AML-193 (cell line): Measurements from ENCODE around the gene C5orf34.
"Not testable (repeated sequence)": the region's sequence is repeated elsewhere in the genome, so short reads cannot be mapped to it uniquely, and the experiment has no call there.

Experiments used
- DNase-seq, 2 experiments: peaks; one replicate each; lab custom pipeline; 2025; lab: John Stamatoyannopoulos, UW

The C5orf34 gene, protein sequence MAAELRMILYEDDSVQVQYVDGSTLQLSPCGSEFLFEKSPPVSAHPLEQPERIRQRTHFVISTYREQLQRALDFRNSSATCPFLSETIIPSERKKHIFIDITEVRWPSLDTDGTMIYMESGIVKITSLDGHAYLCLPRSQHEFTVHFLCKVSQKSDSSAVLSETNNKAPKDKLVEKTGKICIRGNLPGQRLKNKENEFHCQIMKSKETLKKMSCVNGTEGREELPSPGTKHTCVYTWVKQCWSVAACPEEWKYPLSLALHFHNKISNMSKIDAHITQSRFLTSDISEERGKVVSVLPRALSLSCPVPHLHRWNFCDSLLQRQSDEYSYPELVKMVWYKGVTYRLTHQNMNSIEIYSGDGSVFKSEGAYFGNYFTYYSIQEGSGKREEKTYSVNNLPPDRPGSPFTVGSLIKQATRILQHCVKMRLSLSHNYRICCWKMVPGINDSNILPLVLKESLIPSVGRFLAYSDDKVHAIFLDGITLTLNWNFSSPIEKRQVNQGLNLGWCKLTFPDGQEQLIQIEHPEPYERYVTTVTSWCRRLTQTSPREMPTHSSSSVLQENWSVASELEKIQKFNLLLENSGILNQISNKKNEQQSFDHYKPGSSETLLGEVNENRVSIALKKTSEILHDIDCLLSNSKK

DNA sequence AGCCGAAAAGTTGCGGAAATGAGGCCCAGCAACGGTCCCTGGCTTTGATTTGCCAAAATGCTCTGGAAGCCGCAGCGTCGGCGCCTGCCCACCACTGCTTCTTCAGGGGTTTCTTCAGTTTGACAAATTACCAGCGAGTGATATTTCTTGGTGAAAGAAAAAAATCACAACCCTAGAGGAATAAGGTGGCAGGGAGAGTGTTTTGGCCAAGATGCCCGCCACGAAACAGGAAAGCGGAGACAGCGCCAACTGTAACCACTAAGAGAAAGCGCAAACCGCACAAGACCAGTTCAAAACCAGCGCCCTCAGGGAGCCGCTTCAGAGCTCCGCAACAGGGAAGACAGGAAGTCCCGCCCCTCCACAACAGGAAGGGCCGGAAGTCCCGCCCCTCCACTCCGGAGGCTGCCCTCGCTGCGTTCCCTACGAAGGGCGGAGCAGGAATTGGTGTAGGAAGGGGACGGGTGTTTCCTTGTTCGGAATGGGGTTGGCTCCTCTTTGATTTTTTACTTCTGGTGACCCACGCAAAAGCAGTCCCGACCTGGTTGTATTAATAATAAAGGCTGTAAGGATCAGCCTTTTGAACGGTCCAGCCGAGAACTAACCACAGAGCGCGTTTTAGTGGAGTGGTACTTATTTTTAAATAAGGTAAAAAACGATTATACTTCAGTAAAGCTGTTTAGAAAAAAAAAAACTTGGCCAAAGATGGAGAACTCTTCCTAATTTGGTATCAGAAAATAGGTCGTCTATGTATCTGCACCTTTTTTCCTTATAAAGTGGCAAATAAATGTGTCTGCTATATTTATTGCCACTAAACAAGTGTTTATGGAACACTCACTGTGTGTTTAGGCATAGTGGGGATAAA is at the start of gene C5orf34:
TSS of gene C5orf34 (minus strand) at position 333 of the 862 bp plus-strand sequence. CDS start 5,809 bp downstream, outside the sequence.
- DNase-seq: peak; percentile 84 to 90

DNA sequence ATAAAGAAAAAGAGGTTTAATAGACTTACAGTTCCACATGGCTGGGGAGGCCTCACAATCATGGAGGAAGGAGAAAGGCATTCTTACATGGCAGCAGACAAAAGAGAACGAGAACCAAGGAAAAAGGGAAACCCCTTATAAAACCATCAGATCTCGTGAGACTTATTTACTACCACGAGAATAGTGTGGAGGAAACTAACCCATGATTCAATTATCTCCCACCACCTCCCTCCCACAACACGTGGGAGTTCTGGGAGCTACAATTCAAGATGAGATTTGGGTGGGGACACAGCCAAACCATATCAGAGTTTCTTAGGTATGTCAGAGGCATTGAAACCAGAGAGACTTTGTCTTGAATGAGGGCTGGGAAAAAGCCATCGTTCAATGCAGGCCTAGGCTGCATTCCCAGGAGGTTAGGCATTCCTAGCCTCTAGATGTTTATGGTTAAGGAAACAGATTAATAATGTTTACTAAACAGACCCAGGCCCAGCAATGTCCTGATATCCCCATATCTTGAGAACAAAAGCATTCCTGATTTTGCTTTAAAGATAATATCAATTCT is 49.4 kb upstream of the C5orf34 start:
- no peak for DNase-seq

DNA sequence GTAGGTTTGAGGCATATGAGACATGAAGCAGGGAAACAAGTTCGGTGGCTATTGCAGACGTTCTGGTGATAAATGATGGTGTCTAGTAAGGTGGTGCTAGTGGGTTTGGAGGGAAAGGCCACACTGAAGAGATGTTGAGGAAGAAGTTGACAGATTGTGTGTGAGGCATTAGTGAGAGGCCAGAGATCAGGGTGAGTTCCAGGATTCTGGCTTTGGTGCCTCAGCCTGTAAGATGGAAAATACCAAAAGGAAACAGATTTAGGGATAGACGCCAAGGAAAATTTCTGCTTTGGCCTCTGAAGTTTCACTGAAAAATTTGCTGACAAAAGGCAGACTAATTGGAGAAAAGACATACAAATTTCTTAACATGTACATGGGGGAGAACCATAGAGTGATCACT is 48.4 kb upstream of the C5orf34 start:
- no peak for DNase-seq

DNA sequence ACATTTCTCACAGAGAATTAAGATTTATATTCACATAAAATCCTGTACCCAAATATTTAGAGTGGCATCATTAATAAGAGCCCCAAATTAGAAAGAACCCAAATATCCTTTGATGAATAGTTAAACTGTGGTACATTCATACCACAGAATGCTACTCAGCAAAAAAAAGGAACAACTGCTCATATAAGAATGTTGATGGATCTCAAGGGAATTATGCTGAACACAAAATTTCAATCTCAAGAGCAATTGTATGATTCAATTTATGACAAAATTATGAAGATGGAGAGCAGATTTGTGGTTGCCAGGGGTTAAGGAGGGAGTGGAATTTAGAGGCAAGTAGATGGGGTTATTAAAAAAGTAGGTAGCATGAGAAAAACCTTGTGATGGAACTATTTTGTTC is 46.4 kb upstream of the C5orf34 start:
- DNase-seq: no peak

DNA sequence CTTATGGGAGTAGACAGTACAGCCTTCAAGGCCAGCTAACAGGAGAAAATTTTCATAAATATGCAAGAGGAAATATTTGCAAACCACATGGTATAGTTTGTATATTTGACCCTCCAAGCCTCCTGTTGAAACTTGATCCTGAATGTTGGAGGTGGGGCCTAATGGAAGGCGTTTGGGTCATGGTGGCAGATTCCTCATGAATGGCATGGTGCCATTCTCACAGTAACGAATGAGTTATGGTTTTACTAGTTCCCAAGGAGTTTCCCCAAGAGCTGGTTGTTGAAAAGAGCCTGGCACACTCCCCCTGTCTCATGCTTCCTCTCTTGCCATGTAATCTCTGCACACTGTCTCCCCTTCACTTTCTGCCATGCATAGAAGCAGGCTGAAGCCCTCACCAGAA is 45.2 kb upstream of the C5orf34 start:
- DNase-seq: no peak

DNA sequence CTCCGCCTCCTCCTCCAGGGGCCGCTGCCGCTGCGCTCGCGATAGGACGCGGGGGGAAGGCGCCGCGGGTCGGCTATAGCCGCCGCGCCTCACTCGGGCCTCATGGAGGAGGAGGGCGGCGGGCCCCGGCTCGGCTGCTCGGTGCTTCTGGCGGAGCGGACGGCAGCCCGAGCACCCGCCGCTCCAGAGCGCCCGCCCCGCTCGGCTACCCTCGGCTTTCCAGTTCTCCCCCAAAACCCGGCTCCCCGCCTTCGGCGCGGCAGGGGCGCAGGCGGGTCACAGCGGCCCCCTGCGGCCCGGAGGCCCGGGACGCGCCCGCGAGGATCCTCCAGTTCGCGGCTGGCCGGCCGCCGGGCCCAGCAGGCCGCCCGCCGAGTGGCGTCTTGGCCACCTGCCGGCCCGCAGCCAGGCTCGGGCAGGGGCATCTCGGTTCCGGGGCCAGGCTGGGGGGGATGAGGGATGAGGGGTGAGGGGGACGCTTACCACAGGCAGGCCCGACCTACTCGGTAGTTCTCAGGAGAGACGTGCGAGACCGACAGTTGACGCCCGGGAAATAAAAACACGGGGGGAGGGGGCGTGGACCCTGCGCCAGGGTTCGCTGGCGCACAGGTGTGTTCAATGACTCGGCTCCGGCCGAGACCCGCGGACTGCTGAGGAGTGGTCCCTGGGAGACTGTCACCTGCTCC is 42.1 kb upstream of the C5orf34 start, which contains the start of gene PAIP1:
TSS of gene PAIP1 (minus strand) at position 221 of the 686 bp plus-strand sequence. CDS start 231 bp downstream, outside the sequence.
- DNase-seq: peak; percentile 61 to 68

DNA sequence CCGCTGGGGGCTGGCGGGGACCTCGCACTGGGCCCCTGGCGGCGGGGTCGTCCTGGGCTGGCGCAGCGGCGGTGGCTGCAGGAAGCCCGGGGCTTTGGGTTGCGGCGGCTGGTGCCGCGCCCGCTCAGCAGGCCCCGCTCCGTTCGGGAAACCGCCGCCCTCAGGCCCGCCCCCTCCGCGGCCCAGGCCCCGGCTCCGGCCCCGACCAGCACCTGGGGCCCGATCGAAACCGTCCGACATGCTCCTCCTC is 41.6 kb upstream of the C5orf34 start:
- DNase-seq: not testable (repeated sequence)

DNA sequence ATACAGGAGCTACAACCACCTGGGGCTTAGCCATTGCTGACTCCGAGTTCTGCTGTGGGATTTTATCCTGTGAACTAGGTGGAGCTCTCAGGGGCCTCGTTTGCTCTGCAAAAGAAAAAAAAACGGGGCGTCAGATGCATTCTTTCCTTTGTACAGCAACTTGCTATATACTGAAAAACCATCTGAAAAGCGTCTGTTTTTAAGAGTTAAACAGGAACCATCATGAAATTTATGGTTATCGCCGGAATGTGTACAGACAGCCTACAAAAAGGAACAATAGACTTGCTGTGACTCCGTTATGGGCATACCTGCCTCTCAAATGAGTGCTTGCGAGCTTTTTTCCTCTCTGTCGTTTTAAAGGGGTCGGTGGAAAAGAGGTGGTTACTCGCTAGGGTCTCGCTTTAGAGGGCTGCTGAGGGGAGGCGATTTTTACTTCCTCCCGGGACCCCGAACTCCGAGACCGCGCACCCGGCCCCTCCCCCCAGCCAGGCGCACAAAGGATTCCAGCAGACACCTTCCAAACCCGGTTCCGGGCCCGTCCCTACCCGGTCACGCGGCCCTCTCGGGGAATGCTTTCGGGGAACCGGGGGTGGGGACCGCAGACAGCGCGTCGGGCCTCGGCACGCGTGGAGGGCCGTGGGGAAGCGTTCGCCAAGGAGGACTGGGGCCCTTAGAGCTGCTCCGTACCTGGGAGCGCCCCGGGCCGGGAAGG is 41.1 kb upstream of the C5orf34 start:
- DNase-seq: peak; percentile 21 to 36

DNA sequence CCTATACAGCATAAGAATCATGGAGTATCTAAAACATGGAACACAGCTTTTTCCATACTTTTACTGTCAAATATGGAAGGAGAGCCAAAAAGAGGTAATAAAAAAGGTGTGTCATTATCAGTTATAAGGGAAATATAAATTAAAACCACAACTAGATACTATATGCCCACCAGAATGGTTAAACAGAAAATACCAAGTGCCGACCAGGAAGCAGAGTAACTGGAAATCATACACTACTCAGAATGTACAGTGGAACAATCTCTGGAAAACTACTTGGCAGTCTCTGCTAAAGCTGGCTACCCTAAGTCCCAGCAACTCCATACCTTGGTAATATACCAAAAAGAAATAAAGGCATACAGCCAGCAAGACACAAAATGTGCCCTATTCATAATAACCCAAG is 39.5 kb upstream of the C5orf34 start:
- DNase-seq: no peak

DNA sequence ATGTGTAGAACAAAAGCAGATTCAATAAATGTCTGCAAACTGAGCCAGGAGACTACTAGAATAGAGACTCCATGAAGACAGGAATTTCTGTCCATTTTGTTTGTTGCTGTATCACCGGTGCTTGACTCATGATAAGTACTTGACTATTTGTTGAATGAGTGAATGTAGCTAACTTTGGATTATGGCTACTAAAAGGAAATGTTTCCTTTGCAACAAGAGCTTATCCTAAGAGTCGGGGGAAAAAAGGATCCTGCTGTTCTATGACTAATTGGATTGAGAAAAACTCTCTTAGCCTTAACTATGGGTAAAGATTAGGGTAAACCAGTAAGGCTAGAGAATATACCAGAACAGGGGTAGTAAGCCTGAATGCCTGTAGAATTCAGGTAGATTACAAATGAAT is 38.4 kb upstream of the C5orf34 start:
- DNase-seq: no peak

DNA sequence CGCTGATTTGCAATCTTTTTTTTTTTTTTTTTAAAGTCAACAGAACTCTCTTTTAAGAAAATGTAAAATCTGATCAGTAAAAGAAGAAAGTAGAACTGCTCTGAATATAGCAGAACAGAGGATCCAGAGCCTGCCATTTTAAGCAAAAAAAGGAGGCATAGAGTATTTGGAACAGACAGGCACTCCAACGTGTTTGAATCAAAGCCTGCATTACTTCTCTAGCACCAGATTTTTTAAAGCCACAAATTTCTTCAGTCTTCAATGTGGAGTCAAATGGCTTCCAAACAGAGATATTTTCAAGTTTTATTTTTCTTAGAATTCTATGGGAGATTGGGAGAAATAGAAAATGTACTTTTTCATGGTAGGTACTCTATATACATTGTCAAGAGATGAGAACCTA is 36.8 kb upstream of the C5orf34 start:
- no peak for DNase-seq

DNA sequence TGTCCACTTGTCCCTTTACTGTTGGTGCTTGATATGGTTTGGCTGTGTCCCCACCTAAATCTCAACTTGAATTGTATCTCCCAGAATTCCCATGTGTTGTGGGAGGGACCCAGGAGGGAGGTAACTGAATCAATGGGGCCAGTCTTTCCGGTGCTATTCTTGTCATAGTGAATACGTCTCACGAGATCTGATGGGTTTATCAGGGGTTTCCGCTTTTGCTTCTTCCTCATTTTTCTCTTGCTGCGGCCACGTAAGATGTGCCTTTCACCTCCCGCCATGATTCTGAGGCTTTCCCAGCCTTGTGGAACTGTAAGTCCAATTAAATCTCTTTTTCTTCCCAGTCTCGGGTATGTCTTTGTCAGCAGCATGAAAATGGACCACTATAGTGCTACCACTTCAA is 34.3 kb upstream of the C5orf34 start:
- DNase-seq: not testable (repeated sequence)

DNA sequence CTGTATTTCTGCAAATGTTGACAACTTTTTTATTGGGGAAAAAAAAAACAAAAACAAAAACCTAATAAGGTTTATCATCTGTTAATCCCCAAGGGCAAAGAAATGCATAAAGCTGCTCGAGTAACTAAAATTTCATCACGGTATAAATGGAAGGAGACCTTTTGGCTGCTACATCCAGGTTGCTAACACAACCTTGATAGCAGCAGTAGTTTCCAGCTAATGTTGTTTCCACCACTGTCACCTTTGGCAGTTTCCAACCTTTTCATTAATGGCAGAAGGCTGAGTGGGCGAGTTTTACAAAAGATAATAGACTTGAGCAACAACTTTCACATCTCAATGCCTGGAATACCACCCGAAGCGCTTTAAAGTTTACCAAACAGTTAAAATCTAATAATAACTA is 33.4 kb upstream of the C5orf34 start:
- no peak for DNase-seq

DNA sequence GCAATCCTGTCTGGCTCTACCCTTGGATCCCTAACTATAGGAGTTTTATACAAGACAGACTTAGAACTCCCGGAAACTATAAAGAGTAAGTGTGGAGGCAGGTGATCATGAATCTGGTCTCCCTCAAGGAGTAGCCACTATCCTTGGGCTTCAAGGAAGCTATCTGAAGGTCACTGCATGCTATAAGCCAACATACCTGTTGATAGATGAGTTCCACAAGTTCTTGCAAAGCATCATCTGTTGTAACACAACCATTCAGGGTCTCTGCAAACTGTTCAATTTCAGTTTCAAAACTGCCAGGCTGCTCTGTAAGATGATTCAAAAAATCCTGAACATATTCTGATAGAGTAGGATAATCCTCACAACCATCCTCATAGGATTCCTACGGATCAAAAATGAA is 32.6 kb upstream of the C5orf34 start:
- DNase-seq: no peak

DNA sequence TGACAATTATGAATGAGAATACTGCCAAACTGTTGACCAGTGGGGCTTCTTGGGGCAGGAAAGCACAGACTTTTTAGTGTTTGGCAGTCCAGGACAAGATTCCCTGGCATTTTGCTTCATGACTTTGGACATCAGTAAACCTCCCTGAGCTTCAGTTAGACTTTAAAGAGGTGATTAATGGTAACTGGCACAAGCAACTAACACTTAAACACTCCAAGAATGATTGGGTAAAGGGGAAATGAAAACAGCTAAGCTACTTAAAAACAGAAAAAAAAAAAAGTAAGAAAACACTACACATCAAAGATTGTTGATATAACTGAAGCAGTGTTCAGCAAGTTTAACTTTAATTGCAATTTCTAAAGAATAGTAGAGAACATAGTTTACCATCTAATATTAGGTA is 28.5 kb upstream of the C5orf34 start:
- DNase-seq: no peak

DNA sequence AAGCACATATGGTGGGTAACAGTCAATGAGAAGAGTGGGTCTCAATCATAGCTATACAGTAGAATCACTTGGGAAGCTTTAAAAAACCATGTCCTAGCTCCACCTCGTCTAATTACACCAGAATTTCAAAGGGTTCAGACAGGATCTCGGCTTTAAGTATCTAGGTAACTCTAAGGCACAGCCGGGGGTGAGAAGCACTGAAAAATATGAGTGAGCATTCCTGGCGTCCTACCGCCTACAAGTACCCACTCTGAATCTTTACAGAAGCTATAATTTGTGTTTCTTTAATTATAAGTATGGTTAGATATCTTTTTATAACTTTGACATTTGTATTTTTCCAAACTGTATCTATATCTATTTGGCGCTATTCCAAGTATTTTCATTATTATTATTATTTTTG is 25.8 kb upstream of the C5orf34 start:
- DNase-seq: no peak

DNA sequence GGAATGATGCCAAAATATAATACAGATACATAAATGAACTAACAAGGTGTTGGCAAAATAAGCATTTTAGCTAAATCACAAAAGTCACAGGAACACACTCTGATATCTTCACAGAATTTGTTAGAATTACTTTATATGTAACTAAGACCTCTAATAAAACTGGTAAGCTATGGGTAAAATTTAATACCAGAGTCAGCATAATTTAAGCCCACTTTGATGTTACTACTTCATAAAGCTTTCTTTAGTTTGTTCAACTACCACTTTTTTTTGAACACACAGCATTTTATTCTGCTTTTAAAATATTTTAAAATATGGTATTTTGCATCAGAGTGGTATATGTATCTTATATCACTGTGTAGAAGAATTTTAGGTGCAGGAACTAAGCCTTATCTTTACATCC is 22.0 kb upstream of the C5orf34 start:
- DNase-seq: no peak

DNA sequence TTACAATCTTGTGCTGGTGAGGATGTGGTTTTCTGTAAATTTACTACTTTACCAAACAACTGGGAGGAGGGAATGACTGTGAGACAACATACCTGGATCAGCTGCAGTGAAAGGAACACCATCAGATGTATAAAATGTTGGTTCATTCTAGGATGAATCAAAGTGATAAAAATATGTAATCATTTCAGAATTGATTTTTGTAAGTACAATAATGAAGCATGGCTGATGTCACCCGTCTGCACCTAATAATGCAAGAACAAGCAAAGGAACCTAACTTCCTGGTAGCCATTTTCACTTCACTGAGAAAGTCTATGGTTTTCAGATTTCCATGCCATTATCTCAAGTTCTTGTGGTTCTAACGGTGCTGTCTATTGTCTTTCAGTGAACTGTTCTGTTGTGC is 18.7 kb upstream of the C5orf34 start:
- DNase-seq: no peak

DNA sequence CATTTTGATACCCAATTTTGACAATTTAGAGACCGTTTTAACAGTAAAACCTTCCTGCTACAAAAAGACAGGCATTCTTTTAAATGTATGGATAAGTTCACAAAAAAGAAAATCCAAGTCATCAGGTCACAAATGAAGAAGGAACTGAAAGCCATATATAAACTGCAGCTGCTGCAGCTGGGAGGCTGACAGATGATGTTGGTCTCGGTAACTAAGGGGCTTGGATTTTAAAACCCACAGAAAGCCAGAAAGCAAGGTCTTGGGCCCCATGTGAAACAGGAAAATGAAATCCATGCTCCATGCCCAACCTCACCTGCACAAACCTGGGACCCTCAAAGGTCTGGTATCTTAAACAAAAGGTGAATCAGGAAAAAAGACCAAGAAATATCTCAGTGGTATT is 15.7 kb upstream of the C5orf34 start:
- no peak for DNase-seq

DNA sequence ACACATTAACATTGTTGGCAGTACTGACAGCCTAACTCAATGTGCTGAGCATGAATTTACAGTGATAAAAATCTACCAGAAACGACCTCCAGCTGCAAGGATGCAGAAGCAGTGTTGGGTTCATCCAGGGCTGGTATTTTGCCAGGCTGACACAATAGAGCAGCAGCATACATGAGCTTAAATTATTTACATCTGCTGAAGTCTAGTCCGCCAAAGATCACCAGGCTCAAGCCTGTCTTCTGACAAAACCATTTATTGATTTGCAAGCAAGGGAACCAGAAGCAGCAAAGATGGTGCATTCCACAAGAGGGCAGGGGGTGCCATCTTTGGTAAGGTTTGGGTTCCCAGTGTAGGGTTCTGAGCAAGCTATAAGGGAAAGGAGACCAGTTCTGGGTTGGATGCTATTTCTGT is 8.7 kb upstream of the C5orf34 start:
- DNase-seq: no peak

DNA sequence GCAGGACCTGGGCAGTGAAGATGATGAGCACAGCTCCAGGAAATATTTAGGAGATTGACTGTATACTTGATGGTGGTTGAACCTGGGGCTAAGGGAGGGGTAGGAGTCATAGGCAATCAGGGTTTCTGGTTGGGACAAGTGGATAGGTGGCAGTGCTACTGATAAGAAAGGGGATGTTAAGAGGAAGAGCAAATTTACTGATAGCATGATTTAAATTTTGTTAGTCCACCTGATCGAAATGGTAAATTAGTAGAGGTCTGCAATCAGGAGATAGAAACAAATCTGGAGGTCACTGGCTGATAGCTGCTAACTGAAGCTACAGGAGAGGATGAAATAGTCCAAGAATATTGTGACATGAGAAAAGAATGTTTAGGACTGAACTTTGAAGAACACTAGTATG is 5.7 kb upstream of the C5orf34 start:
- no peak for DNase-seq
